Trophoblast cell (in vitro differentiated cells and primary cell): ENCODE data around the gene ESPL1.

Experiments
- DNase-seq, 2 donors: peaks; one replicate each; pipeline ENCODE4 v3.0.0-alpha.2; 2016
- H2AFZ ChIP-seq: 2 replicates; pipeline ENCODE4 v1.6.1; 2013; ENCODE audit warnings: low read length, moderate library complexity, mild to moderate bottlenecking; ENCODE audit not compliant: insufficient read depth, poor library complexity
- H2AK5ac ChIP-seq: 2 replicates; pipeline ENCODE4 v1.6.1; 2013; ENCODE audit warnings: mild to moderate bottlenecking, low read length
- H2BK120ac ChIP-seq: 2 replicates; pipeline ENCODE4 v1.6.1; 2013; ENCODE audit warnings: low read length, mild to moderate bottlenecking, moderate library complexity; ENCODE audit not compliant: insufficient read depth, poor library complexity
- H2BK12ac ChIP-seq: 2 replicates; pipeline ENCODE4 v1.6.1; 2013; ENCODE audit warnings: mild to moderate bottlenecking, low read length, moderate library complexity
- H2BK5ac ChIP-seq: 2 replicates; pipeline ENCODE4 v1.6.1; 2013; ENCODE audit warnings: low read length, low read depth, moderate library complexity, mild to moderate bottlenecking; ENCODE audit not compliant: poor library complexity
- H3K14ac ChIP-seq: 2 replicates; pipeline ENCODE4 v1.6.1; 2013; ENCODE audit warnings: mild to moderate bottlenecking, low read length
- H3K18ac ChIP-seq: 2 replicates; pipeline ENCODE4 v1.6.1; 2013; ENCODE audit warnings: mild to moderate bottlenecking, low read length
- H3K23ac ChIP-seq: 2 replicates; pipeline ENCODE4 v1.6.1; 2013; ENCODE audit warnings: low read length
- H3K27ac ChIP-seq: 2 replicates; pipeline ENCODE4 v1.5.1; 2013; ENCODE audit warnings: low read depth, mild to moderate bottlenecking, inconsistent platforms, low read length, moderate library complexity
- H3K27me3 ChIP-seq: 2 replicates; pipeline ENCODE4 v1.6.1; 2013; ENCODE audit warnings: inconsistent platforms, mild to moderate bottlenecking, low read length, moderate library complexity; ENCODE audit not compliant: insufficient read depth
- H3K36me3 ChIP-seq, 2 experiments: 1 replicate in 1 of 2; 2 replicates in 1 of 2; pipeline ENCODE4 v1.6.1; 2013; ENCODE audit warnings: low read length in 2 of 2, mild to moderate bottlenecking in 2 of 2, moderate library complexity in 1 of 2; ENCODE audit not compliant: insufficient read depth in 2 of 2, control insufficient read depth in 1 of 2
- H3K4ac ChIP-seq: 2 replicates; pipeline ENCODE4 v1.6.1; 2013; ENCODE audit warnings: low read depth, mild to moderate bottlenecking, low read length, moderate library complexity
- H3K4me1 ChIP-seq, 2 experiments: 1 replicate in 1 of 2; 2 replicates in 1 of 2; pipeline ENCODE4 v1.6.1; 2013; ENCODE audit warnings: low read length in 2 of 2, mild to moderate bottlenecking in 2 of 2, moderate library complexity in 1 of 2; ENCODE audit not compliant: insufficient read depth in 2 of 2, control insufficient read depth in 1 of 2
- H3K4me2 ChIP-seq: 2 replicates; pipeline ENCODE4 v1.6.1; 2013; ENCODE audit warnings: inconsistent platforms, mild to moderate bottlenecking, low read length, moderate library complexity
- H3K4me3 ChIP-seq: 2 replicates; pipeline ENCODE4 v1.5.1; 2013; ENCODE audit warnings: mild to moderate bottlenecking, low read depth, low read length, inconsistent platforms
- H3K79me1 ChIP-seq: one replicate; pipeline ENCODE4 v1.6.1; 2013; ENCODE audit warnings: low read length
- H3K79me2 ChIP-seq: 2 replicates; pipeline ENCODE4 v1.6.1; 2013; ENCODE audit warnings: low read length, mild to moderate bottlenecking; ENCODE audit not compliant: control insufficient read depth, insufficient read depth, poor library complexity
- H3K9ac ChIP-seq: 2 replicates; pipeline ENCODE4 v1.6.1; 2013; ENCODE audit warnings: mild to moderate bottlenecking, low read length
- H3K9me3 ChIP-seq: 2 replicates; pipeline ENCODE4 v1.6.1; 2013; ENCODE audit warnings: low read depth, mild to moderate bottlenecking, control low read depth, inconsistent platforms, low read length; ENCODE audit not compliant: insufficient read depth
- H4K12ac ChIP-seq: 2 replicates; pipeline ENCODE4 v1.6.1; 2013; ENCODE audit warnings: low read depth, mild to moderate bottlenecking, low read length, moderate library complexity
- H4K8ac ChIP-seq: 2 replicates; pipeline ENCODE4 v1.6.1; 2013; ENCODE audit warnings: low read depth, mild to moderate bottlenecking, low read length, moderate library complexity
- H4K91ac ChIP-seq: one replicate; pipeline ENCODE4 v1.6.1; 2013; ENCODE audit warnings: low read depth, mild to moderate bottlenecking, low read length, moderate library complexity
- WGBS: extraction: QIAGEN DNeasy Blood & Tissue Kit; methylation state at CpG from one replicate; pipeline ENCODE4 v1.1.7; 2013; ENCODE audit warnings: missing lambda C conversion rate; ENCODE audit not compliant: insufficient read length, insufficient coverage; ENCODE audit errors: extremely low coverage; 5-methylcytosine and 5-hydroxymethylcytosine counted together

The ESPL1 gene

DNA sequence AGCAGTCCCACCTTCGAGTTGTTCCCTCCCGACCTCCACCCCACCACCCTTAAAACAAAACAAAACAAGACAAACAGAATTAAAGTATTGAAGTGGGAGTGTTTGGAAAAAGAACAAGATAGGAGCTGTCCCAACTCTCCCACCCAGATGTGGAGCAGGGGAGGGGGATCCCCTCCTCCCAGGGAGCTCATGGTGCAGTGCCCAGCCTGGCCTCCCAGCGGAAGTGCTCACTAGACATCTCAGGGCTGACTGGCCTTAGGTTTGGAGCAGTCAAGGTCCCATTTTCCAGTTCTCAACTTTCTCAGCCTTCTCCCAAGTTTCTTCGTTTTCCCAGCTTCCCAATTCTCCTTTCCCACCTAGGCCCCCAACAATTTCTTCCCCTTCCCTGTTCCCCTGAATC lies 65.2 kb downstream of the ESPL1 start:
- Histone ChIP-seq H3K9ac (no peak overlapping the region), H3K27ac (no peak overlapping the region), H3K4me2 (no peak overlapping the region), H3K79me2 (no peaks in the 10 kb centered on the region), H2AFZ (no peak overlapping the region), H2BK12ac (no peak overlapping the region), H4K12ac (no peak overlapping the region), H3K9me3 (peaks cover 1% of the 10 kb centered on the region), H3K4ac (no peak overlapping the region), H2BK5ac (no peak overlapping the region), H3K36me3 (no peaks in the 10 kb centered on the region), H3K23ac (no peak overlapping the region), H3K79me1 (no peaks in the 10 kb centered on the region), H3K4me1 (peaks cover 0 to 3% of the 10 kb centered on the region in 2 experiments), H3K27me3 (no peaks in the 10 kb centered on the region), H2AK5ac (no peak overlapping the region), H2BK120ac (no peak overlapping the region), H3K4me3 (no peak overlapping the region), H4K8ac (no peak overlapping the region), H3K18ac (no peak overlapping the region), H3K14ac (no peak overlapping the region), H4K91ac (no peak overlapping the region)
- DNase-seq: no peak
- no CpG with 5 or more reads among the region's 4 CpGs for WGBS

GRCh38 chr12:53333845-53334244 lies 65.7 kb downstream of the ESPL1 start:
- Histone ChIP-seq H3K9me3 (no peaks in the 10 kb centered on the region), H2BK12ac (no peak overlapping the region), H3K4me1 (peaks cover 0 to 5% of the 10 kb centered on the region in 2 experiments), H3K79me1 (no peaks in the 10 kb centered on the region), H2AK5ac (no peak overlapping the region), H3K27ac (no peak overlapping the region), H4K91ac (no peak overlapping the region), H3K23ac (no peak overlapping the region), H3K18ac (no peak overlapping the region), H3K4ac (no peak overlapping the region), H2BK120ac (no peak overlapping the region), H3K79me2 (no peaks in the 10 kb centered on the region), H2AFZ (no peak overlapping the region), H3K27me3 (no peaks in the 10 kb centered on the region), H4K8ac (no peak overlapping the region), H3K4me3 (no peak overlapping the region), H3K36me3 (no peaks in the 10 kb centered on the region), H4K12ac (no peak overlapping the region), H3K4me2 (no peak overlapping the region), H3K14ac (no peak overlapping the region), H3K9ac (no peak overlapping the region), H2BK5ac (no peak overlapping the region)
- no peak for DNase-seq
- no CpG with 5 or more reads among the region's 7 CpGs for WGBS

- Histone ChIP-seq H3K79me2 (no peaks in the 10 kb centered on the region), H3K4me2 (no peak overlapping the region), H3K27me3 (no peaks in the 10 kb centered on the region), H3K27ac (no peak overlapping the region), H3K79me1 (no peaks in the 10 kb centered on the region), H3K18ac (no peak overlapping the region), H2AK5ac (no peak overlapping the region), H3K14ac (no peak overlapping the region), H3K9me3 (no peaks in the 10 kb centered on the region), H3K4me1 (peaks cover 0 to 5% of the 10 kb centered on the region in 2 experiments), H2BK12ac (no peak overlapping the region), H2BK5ac (no peak overlapping the region), H2AFZ (no peak overlapping the region), H4K12ac (no peak overlapping the region), H4K8ac (no peak overlapping the region), H3K23ac (no peak overlapping the region), H3K9ac (no peak overlapping the region), H4K91ac (no peak overlapping the region), H3K4ac (no peak overlapping the region), H3K4me3 (no peak overlapping the region), H3K36me3 (no peaks in the 10 kb centered on the region), H2BK120ac (no peak overlapping the region)
- no peak for DNase-seq
- WGBS: no CpG with 5 or more reads among the region's 8 CpGs
Observed at GRCh38 chr12:53334822-53335221, 66.7 kb downstream of the ESPL1 start.

- Histone ChIP-seq H4K12ac (no peak within 1 kb of the TSS), H3K79me1 (no peaks in the 10 kb centered on the region), H2BK5ac (no peak within 1 kb of the TSS), H3K4me2 (no peak within 1 kb of the TSS), H3K79me2 (no peaks in the 10 kb centered on the region), H4K91ac (no peak within 1 kb of the TSS), H3K4ac (no peak within 1 kb of the TSS), H3K18ac (no peak within 1 kb of the TSS), H3K9me3 (no peaks in the 10 kb centered on the region), H2AFZ (no peak within 1 kb of the TSS), H2BK120ac (no peak within 1 kb of the TSS), H3K27me3 (no peaks in the 10 kb centered on the region), H3K4me1 (peaks cover 0 to 5% of the 10 kb centered on the region in 2 experiments), H2BK12ac (no peak within 1 kb of the TSS), H3K9ac (no peak within 1 kb of the TSS), H2AK5ac (no peak within 1 kb of the TSS), H3K4me3 (peak within 1 kb of the TSS; percentile 37), H3K27ac (no peak within 1 kb of the TSS), H4K8ac (no peak within 1 kb of the TSS), H3K14ac (no peak within 1 kb of the TSS), H3K36me3 (no peaks in the 10 kb centered on the region), H3K23ac (no peak within 1 kb of the TSS)
- WGBS: no CpG with 5 or more reads among the region's 15 CpGs
- DNase-seq: no peak
Observed at GRCh38 chr12:53336181-53336681, 68.1 kb downstream of the ESPL1 start, which contains the start of gene SP7. Gene SP7, minus strand, starts transcription at chr12:53336354. Its CDS starts 708 bp downstream, at chr12:53335646.
